K562 (cell line): ENCODE results near the gene UBALD2. TPM values are rescaled to one million over a fixed set of nuclear protein-coding genes. Genes with fewer than 3 reads are reported as not detected.

ENCODE experiments used
- ATAC-seq: fragments of 200-7000 bp; cut with Tn5 transposase; 3 replicates; pipeline ENCODE4 v1.9.1; 2020; ENCODE audit warnings: moderate library complexity
- BruUV-seq: library from RNA; stranded (reverse); fragments of 400-500 nt; replicated peaks from 2 replicates; lab custom pipeline; 2021; lab: Mats Ljungman, UMichigan
- CTCF ChIA-PET: fragments of 300-600 bp; formaldehyde crosslinking; extraction: SDS; loops from one replicate; lab custom pipeline; 2021; ENCODE audit warnings: low intra/inter-chr PET ratio; lab: Yijun Ruan, JAX
- POLR2A ChIA-PET: fragments of 300-600, 350-650 bp; sonication (Branson Sonifier 250); formaldehyde crosslinking; extraction: SDS; loops from one replicate; lab custom pipeline; 2021; ENCODE audit warnings: antibody characterized with exemption, inconsistent platforms; lab: Yijun Ruan, JAX
- DNase-seq, 4 experiments: peaks; one replicate each; pipeline versions ENCODE4 v3.0.0 to v3.0.0-alpha.2; 2011 to 2018; ENCODE audit warnings: low spot score in 3 of 4, mixed read lengths in 3 of 4; ENCODE audit errors: extremely low read depth in 1 of 4
- FAIRE-seq: peaks from 2 replicates; lab custom pipeline; 2011; peaks lifted over from hg19 to GRCh38; lab: Jason Lieb, UNC
- H2AFZ ChIP-seq: 2 replicates; pipeline ENCODE4 v1.6.0; 2011; ENCODE audit warnings: low read depth, low read length, control low read depth, inconsistent platforms
- H3K27ac ChIP-seq: fragments of 200-600 bp; 3 replicates; pipeline ENCODE4 v1.8.0; 2011; ENCODE audit warnings: low read depth, mild to moderate bottlenecking, control low read depth, inconsistent platforms, low read length, moderate library complexity, mixed read lengths; ENCODE audit errors: extremely low read depth
- H3K27me3 ChIP-seq, 2 experiments: fragments of 300-600 bp in 1 of 2; 2 replicates in 1 of 2; 3 replicates in 1 of 2; pipeline versions ENCODE4 v1.6.0 to v1.8.0; 2011; ENCODE audit warnings: inconsistent platforms in 2 of 2, low read length in 2 of 2, mild to moderate bottlenecking in 1 of 2, mixed read lengths in 1 of 2, moderate library complexity in 1 of 2; ENCODE audit not compliant: control insufficient read depth in 2 of 2, insufficient read depth in 2 of 2
- H3K36me3 ChIP-seq: fragments of 300-600 bp; 3 replicates; pipeline ENCODE4 v1.8.0; 2011; ENCODE audit warnings: mild to moderate bottlenecking, low read length, inconsistent platforms; ENCODE audit not compliant: control insufficient read depth, insufficient read depth
- H3K4me1 ChIP-seq, 2 experiments: fragments of 200-600 bp in 1 of 2; replicated peaks in 1 of 2; 2 replicates in 1 of 2; 3 replicates in 1 of 2; pipeline versions ENCODE4 v1.5.1 to v1.8.0; 2011; ENCODE audit warnings: inconsistent platforms in 2 of 2, low read length in 2 of 2, mild to moderate bottlenecking in 1 of 2, mixed read lengths in 1 of 2, moderate library complexity in 1 of 2; ENCODE audit not compliant: control insufficient read depth in 2 of 2, insufficient read depth in 2 of 2
- H3K4me2 ChIP-seq: 2 replicates; pipeline ENCODE4 v1.6.1; 2011; ENCODE audit warnings: low read length, control low read depth, inconsistent platforms, mixed read lengths; ENCODE audit not compliant: insufficient read depth
- H3K4me3 ChIP-seq: fragments of 200-600 bp; sonication (generic), shearing (Covaris generic); 2 replicates; pipeline ENCODE4 v1.5.1; 2016; ENCODE audit warnings: control low read depth, inconsistent platforms
- H3K79me2 ChIP-seq: fragments of 200-600 bp; 3 replicates; pipeline ENCODE4 v1.8.0; 2011; ENCODE audit warnings: low read length, inconsistent platforms; ENCODE audit not compliant: control insufficient read depth, insufficient read depth
- H3K9ac ChIP-seq, 2 experiments: 2 replicates each; pipeline versions ENCODE4 v1.6.0 to v1.6.1; 2011; ENCODE audit warnings: low read depth in 2 of 2, low read length in 2 of 2, control low read depth in 1 of 2, inconsistent platforms in 1 of 2, mild to moderate bottlenecking in 1 of 2, mixed read lengths in 1 of 2; ENCODE audit not compliant: insufficient read depth in 1 of 2
- H3K9me1 ChIP-seq: one replicate; pipeline ENCODE4 v1.6.0; 2011; ENCODE audit warnings: inconsistent platforms, mild to moderate bottlenecking, low read length, moderate library complexity; ENCODE audit not compliant: control insufficient read depth, insufficient read depth
- H3K9me3 ChIP-seq: replicated peaks from 2 replicates; pipeline ENCODE4 v1.5.1; 2011; ENCODE audit warnings: low read depth, low read length, inconsistent platforms; ENCODE audit not compliant: control insufficient read depth, insufficient read depth
- H4K20me1 ChIP-seq: replicated peaks from 2 replicates; pipeline ENCODE4 v1.6.1; 2011; ENCODE audit warnings: low read length, inconsistent platforms, mixed read lengths; ENCODE audit not compliant: control insufficient read depth, insufficient read depth
- BCL6 ChIP-seq: fragments of 250-450 bp; sonication (Bioruptor Pico); IDR thresholded peaks from 2 replicates; pipeline ENCODE4 v1.4.0; 2020
- CREB1 ChIP-seq, 2 experiments: sonication (generic) in 1 of 2; formaldehyde crosslinking in 1 of 2; IDR thresholded peaks; 2 replicates each; pipeline versions ENCODE4 v1.6.1 to v1.8.0; 2012 to 2022; ENCODE audit warnings: inconsistent platforms in 1 of 2, mild to moderate bottlenecking in 1 of 2, missing genetic modification reagents in 1 of 2, moderate library complexity in 1 of 2
- E2F5 ChIP-seq: sonication (generic); formaldehyde crosslinking; IDR thresholded peaks from 2 replicates; pipeline ENCODE4 v1.8.0; 2022; ENCODE audit warnings: mild to moderate bottlenecking, missing genetic modification reagents
- EP300 ChIP-seq: IDR thresholded peaks from 2 replicates; pipeline ENCODE4 v1.6.1; 2012; ENCODE audit warnings: low read length, improper control_type of control experiment
- HDAC3 ChIP-seq: fragments of 450-650 bp; IDR thresholded peaks from 2 replicates; pipeline ENCODE4 v1.6.1; 2018; ENCODE audit warnings: borderline replicate concordance, mild to moderate bottlenecking, moderate library complexity; ENCODE audit not compliant: partially characterized antibody
- MAX ChIP-seq: sonication (generic); formaldehyde crosslinking; IDR thresholded peaks from 2 replicates; pipeline ENCODE4 v1.9.0; 2022; ENCODE audit warnings: mild to moderate bottlenecking, missing genetic modification reagents
- MXI1 ChIP-seq: IDR thresholded peaks from 2 replicates; pipeline ENCODE4 v1.6.1; 2011; ENCODE audit warnings: low read depth, mild to moderate bottlenecking, improper control_type of control experiment, low read length
- POLR2B ChIP-seq: fragments of 450-650 bp; IDR thresholded peaks from 2 replicates; pipeline ENCODE4 v1.6.1; 2018; ENCODE audit warnings: low read depth; ENCODE audit not compliant: partially characterized antibody
- SP1 ChIP-seq: sonication (generic); formaldehyde crosslinking; IDR thresholded peaks from 2 replicates; pipeline ENCODE4 v1.8.1; 2022; ENCODE audit warnings: mild to moderate bottlenecking, missing genetic modification reagents
- SRSF7 ChIP-seq: fragments of 200-400 bp; formaldehyde crosslinking; optimal IDR thresholded peaks from 2 replicates; pipeline ENCODE3; 2017; ENCODE audit warnings: mild to moderate bottlenecking, low read depth, low read length
- STAT5B ChIP-seq: fragments of 250-450 bp; sonication (Bioruptor Pico); IDR thresholded peaks from 2 replicates; pipeline ENCODE4 v1.8.0; 2021; ENCODE audit warnings: mild to moderate bottlenecking, inconsistent platforms
- ZBTB43 ChIP-seq: sonication (generic); formaldehyde crosslinking; IDR thresholded peaks from 2 replicates; pipeline ENCODE4 v1.8.0; 2023; ENCODE audit warnings: mild to moderate bottlenecking, missing genetic modification reagents
- ZFX ChIP-seq: sonication (generic); formaldehyde crosslinking; IDR thresholded peaks from 2 replicates; pipeline ENCODE4 v1.8.0; 2022; ENCODE audit warnings: mild to moderate bottlenecking, missing genetic modification reagents, moderate library complexity
- ZZZ3 ChIP-seq: fragments of 450-650 bp; IDR thresholded peaks from 2 replicates; pipeline ENCODE4 v1.6.1; 2016; ENCODE audit warnings: antibody characterized with exemption, mild to moderate bottlenecking, moderate library complexity
- WGBS: fragments of 100-300 bp; shearing (Covaris generic); methylation state at CpG from one replicate; pipeline ENCODE4 v1.1.6; 2016; ENCODE audit warnings: low coverage, mixed read lengths; ENCODE audit not compliant: insufficient coverage; ENCODE audit errors: missing lambda C conversion rate; 5-methylcytosine and 5-hydroxymethylcytosine counted together
- in situ Hi-C: fragments of 300-500 bp; cut with MboI; formaldehyde crosslinking; loops from 4 replicates; pipeline ENCODE4 v1.15.0; 2018; ENCODE audit warnings: inconsistent platforms, mixed read lengths
- intact Hi-C: fragments of 100-400 bp; cut with micrococcal nuclease; formaldehyde crosslinking; loops from 2 replicates; pipeline ENCODE4 v1.14.2; 2022
- polyA plus RNA-seq, 8 experiments: library from polyadenylated mRNA; depleted of rRNA in 4 of 8; stranded (reverse) in 5 of 8; unstranded in 3 of 8; fragments of >200 nt; fragmentation: Nextera tagmentation in 2 of 8; fragmentation: Illumina TruSeq in 1 of 8; extraction: Ambion mirVana in 2 of 8; extraction: Trizol in 1 of 8; gene quantifications; 2 replicates each; pipeline versions ENCODE4 v1.2.1 to v1.2.3, GENCODE V29; 2011 to 2014; ENCODE audit warnings: inconsistent platforms in 1 of 8, missing spikeins in 1 of 8
- total RNA-seq, 7 experiments: library from RNA; depleted of rRNA in 6 of 7; stranded (reverse); fragments of >200 nt in 6 of 7; fragmentation: Illumina TruSeq in 2 of 7; extraction: Trizol in 2 of 7; gene quantifications; 2 replicates each; pipeline versions ENCODE4 v1.2.1 to v1.2.3, GENCODE V29; 2011 to 2021; ENCODE audit warnings: low replicate concordance in 1 of 7
- TF ChIP-seq, protein P1 (sequence below): IDR thresholded peaks from 2 replicates; pipeline ENCODE4 v1.6.1; 2016; ENCODE audit warnings: missing genetic modification characterization, missing compliant biosample characterization
- TF ChIP-seq, protein P2 (sequence below): fragments of 250-450 bp; sonication (Bioruptor Pico); IDR thresholded peaks from 2 replicates; pipeline ENCODE4 v1.4.0; 2020; ENCODE audit warnings: mild to moderate bottlenecking, moderate library complexity

UBALD2 gene
- total and polyA plus RNA-seq, 9 of the 15 experiments (the other 6 are each of a cell fraction or from before 2014, with no cell fraction given), result 2.3 to 94.1 (median 25.3) TPM

- BruUV-seq, result no TSS peak
- H3K4me2 ChIP-seq, result peak within 1 kb of the TSS; percentile 93
- peak within 1 kb of the TSS; percentile 91 for H3K27ac ChIP-seq
- FAIRE-seq (no peak), DNase-seq (peak; percentile 78 to 94 (median 92)), ATAC-seq (peak; percentile 75)
- intact Hi-C loops, result no loop called here
- in situ Hi-C loops, result no loop called here
- WGBS, result under 1% methylated on average over 59 of the region's 102 CpGs
- H3K9me3 ChIP-seq, result no peaks in the 10 kb centered on the region
- H3K36me3 ChIP-seq, result 0 out of 3 replicates have a peak, but pooled peaks cover 3% of the 10 kb centered on the region
- no peaks in the 10 kb centered on the region for H3K27me3 ChIP-seq
- peaks cover 25 to 33% of the 10 kb centered on the region in 2 experiments; a peak in 4 of 5 replicates for H3K4me1 ChIP-seq
- H3K79me2 ChIP-seq, result peaks cover 61% of the 10 kb centered on the region
- no peaks in the 10 kb centered on the region for H4K20me1 ChIP-seq
- POLR2A ChIA-PET, result interaction anchor here (0.7 to 17.8 kb wide), 11 partner anchors 8 to 417 kb away, joined by 3 to 227 read pairs (median 4); partner anchors contain the start of gene UBALD2
- peak within 1 kb of the TSS; percentile 80 for H2AFZ ChIP-seq
- peak within 1 kb of the TSS; percentile 88 to 99 for H3K9ac ChIP-seq
- H3K4me3 ChIP-seq, result peak within 1 kb of the TSS; percentile 62
- H3K9me1 ChIP-seq, result no peaks in the 10 kb centered on the region
- CTCF ChIA-PET, result no interaction called here
- no peak for TF ChIP-seq STAT5B (CRISPR knock-in tag)
- TF ChIP-seq EP300, result no peak
- 0 out of 2 replicates have a peak, but pooled peaks have one; percentile 18 for TF ChIP-seq CREB1 (IDR thresholded peaks at IDR 0.05)
- TF ChIP-seq CREB1 (CRISPR knock-in tag; IDR thresholded peaks at IDR 0.05), result no peak
- TF ChIP-seq, protein P1, sequence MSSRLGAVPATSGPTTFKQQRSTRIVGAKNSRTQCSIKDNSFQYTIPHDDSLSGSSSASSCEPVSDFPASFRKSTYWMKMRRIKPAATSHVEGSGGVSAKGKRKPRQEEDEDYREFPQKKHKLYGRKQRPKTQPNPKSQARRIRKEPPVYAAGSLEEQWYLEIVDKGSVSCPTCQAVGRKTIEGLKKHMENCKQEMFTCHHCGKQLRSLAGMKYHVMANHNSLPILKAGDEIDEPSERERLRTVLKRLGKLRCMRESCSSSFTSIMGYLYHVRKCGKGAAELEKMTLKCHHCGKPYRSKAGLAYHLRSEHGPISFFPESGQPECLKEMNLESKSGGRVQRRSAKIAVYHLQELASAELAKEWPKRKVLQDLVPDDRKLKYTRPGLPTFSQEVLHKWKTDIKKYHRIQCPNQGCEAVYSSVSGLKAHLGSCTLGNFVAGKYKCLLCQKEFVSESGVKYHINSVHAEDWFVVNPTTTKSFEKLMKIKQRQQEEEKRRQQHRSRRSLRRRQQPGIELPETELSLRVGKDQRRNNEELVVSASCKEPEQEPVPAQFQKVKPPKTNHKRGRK (tag), result no peak
- no peak for TF ChIP-seq E2F5 (CRISPR knock-in tag)
- TF ChIP-seq MXI1, result 0 out of 2 replicates have a peak, but pooled peaks have one; percentile 21
- TF ChIP-seq ZFX (CRISPR knock-in tag), result peak; percentile 66; the same call in 1 of the 2 replicates
- TF ChIP-seq HDAC3, result no peak
- TF ChIP-seq, protein P2, sequence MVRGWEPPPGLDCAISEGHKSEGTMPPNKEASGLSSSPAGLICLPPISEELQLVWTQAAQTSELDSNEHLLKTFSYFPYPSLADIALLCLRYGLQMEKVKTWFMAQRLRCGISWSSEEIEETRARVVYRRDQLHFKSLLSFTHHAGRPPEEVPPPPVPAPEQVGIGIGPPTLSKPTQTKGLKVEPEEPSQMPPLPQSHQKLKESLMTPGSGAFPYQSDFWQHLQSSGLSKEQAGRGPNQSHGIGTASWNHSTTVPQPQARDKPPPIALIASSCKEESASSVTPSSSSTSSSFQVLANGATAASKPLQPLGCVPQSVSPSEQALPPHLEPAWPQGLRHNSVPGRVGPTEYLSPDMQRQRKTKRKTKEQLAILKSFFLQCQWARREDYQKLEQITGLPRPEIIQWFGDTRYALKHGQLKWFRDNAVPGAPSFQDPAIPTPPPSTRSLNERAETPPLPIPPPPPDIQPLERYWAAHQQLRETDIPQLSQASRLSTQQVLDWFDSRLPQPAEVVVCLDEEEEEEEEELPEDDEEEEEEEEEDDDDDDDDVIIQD (CRISPR knock-in tag), result no peak
- peak; percentile 68 for TF ChIP-seq POLR2B
- TF ChIP-seq SRSF7, result no peak
- TF ChIP-seq SP1 (CRISPR knock-in tag), result peak; percentile 73; the same call in 1 of the 2 replicates
- no peak for TF ChIP-seq BCL6
- peak; percentile 87 for TF ChIP-seq MAX (CRISPR knock-in tag)
- no peak for TF ChIP-seq ZBTB43 (CRISPR knock-in tag)
- no peak for TF ChIP-seq ZZZ3
These were observed 24.5 kb upstream of the UBALD2 start, which contains the start of gene RNF157 for GRCh38 chr17:76240461-76241203. RNF157 (minus strand) TSS chr17:76240493; CDS start chr17:76240240, 253 bp downstream.
